ENCODE data around the gene LRCH1.

DNA sequence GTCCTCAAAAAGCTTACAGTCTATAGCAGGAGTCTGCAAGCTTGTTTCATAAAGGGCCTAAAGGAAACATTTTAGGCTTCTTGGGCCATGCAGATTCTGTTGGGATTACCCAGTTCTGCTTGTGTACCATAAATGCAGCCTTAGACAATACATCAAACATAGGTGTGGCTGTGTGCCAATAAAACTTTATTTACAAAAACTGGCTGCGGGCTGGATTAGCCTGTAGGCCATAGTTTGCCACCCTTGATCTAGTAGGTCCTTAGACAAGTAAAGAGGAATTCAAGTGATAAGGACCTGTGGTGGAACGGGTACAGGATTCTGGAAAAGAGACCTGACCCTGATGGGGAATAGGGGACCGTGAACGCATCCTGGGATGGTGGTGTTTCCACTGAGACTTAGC lies 192.1 kb downstream of the LRCH1 start:
- TF ChIP-seq CTCF (IDR thresholded peaks at IDR 0.05) (no peak), POLR2A (IDR thresholded peaks at IDR 0.05) (no peak)
